ENCODE measurements around the gene RALGDS.

RALGDS gene

GRCh38 chr9:133117271-133118178 is 3.5 kb downstream of the RALGDS start:
- peak; percentile 8 for DNase-seq

GRCh38 chr9:133116346-133117231 is 4.5 kb downstream of the RALGDS start:
- no peak for DNase-seq

DNA sequence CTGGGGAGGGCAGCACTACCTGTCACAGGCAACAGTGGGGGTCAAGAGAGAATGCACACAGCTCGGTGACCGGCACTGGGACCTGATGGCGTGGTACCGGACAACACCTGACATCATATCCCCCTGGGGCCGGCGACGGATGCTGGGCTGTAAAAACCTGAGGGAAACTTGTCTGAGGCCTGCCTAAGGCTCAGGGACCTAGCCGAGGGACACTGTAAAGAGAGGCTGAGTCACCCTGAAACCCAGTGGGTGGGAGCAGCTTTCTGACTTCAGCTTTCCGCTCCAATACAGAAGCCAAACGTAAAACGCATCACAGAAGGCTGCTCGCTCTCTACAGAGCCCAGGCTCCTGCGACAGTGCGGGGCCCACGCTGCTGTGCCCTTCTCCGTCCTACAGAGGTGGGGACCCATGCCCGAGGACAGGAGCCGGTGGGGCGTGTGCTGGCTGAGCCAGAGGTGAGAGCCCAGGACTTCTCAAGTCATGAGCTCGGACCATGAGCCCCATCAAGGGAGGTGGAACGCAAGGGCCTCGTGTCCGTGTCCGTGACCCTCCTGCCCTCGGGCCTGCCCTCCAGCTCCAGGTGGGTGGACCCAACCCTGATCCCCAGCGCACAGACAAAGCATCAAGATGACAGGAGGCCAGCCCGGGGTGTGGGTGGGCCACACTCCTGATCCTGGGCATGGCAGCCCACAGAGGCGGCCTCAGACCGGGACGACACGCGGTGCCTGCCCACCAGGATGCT is 5.3 kb downstream of the RALGDS start:
- no peak for DNase-seq

GRCh38 chr9:133114886-133115603 is 6.0 kb downstream of the RALGDS start:
- DNase-seq = no peak

DNA sequence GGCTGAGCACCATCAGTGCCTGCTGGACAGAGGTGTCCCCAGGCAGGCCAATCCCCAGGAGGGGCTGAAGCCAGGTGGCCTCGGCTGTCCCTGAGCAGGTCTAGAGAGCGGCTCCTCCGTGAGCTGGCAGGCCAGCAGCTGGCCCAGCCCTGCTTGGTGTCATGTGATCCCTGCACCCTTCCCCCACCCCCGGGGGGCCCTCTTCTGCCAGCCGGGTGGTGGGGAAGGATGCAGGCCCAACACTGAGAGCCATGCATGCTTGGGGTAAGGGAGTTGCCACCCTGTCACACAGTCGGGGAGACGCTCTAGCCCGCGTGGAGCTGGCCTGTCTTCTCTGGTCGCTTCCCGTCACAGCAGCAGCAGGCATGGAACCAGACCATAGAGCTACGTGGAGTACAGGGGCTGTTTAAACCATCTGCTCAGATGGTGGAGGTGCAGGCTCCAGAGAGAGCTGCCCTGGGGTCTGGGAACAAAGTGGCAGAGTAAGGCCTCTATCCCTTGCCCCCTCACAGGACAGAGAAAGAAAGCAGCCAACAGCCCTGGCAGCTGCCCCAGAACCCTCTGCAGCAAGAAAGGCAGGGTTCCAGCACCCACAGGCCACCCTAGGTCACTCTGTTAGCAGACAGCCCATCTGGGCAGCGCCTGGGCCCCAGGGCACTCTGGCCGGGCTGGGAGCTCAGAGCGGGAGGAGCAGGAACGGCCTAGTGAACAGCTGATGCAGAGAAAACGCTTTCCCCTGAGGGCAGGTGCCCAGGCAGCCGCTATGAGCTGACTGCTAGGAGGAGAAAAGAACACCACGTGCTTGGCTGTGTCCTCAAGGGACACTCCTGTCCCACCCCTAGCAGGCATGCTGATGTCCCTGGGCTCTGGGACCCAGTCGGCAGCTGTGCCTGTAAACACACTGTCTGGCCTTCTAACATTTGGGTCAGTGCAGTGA is 6.8 kb downstream of the RALGDS start:
- DNase-seq = peak; percentile 27

GRCh38 chr9:133113163-133113948 is 7.7 kb downstream of the RALGDS start:
- no peak for DNase-seq

DNA sequence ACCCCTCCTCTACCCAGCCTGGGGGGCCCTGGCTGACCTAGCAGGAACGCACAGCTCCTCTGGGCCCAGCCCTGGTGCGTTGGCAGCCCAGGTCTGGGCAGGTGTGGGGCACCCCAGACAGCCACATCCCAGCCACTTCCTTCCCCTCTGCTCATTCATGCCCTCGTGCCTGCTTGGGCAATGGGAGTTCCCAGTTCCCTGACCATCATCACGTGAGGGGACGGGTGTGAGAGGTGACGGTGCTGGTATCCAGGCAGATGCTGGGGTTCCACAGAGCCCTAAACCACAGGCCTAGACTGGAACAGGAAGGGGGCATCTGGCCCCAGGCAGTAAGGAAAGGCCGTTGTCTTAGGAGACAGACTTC is 8.4 kb downstream of the RALGDS start:
- DNase-seq = no peak

DNA sequence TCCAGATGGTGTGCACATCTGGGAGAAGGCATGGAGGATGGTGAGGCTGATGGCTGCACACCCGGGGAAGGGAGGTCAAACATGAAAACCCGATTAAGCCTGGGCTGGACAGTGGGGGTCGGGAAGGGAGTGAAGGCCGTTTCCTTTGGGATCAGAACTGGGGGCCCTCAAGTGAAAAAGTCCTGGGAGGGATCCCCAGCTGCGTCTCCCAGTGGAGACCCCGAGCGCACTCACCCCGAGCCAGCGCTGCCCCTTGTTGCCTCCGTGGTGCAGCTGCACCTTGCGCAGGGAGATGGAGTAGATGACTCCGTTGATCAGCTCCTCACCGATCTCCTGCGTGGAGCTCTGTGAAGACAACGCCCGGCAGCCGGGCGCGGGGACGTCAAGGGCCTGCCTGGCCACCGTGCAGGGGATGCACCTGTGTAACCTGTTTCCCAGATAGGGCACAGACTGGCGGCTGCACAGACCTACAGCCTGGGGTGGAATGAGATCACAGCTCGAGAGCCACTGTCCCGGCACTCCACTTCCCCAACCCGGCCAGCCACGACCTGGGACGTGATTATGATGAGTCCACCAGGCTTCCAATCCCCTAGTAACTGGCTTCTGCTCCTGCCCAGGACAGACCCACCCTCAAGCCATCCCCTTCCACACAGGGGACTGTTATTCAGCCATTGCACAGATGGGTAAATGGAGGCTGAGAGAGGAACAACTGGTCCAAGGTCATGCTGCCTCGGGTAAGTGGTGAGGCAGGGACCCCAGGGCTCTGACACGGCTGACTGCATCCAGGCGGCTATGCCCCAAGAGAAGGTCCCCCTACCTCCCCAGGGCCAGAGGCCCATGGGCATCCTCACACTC is 9.0 kb downstream of the RALGDS start:
- no peak for DNase-seq

GRCh38 chr9:133109931-133110650 is 10.9 kb downstream of the RALGDS start:
- DNase-seq = no peak

GRCh38 chr9:133108794-133109641 is 12.0 kb downstream of the RALGDS start:
- no peak for DNase-seq

- no peak for DNase-seq
Measured at GRCh38 chr9:133107961-133108793, 12.9 kb downstream of the RALGDS start.

- DNase-seq = no peak
Measured at GRCh38 chr9:133107245-133107722, 13.8 kb downstream of the RALGDS start.

DNA sequence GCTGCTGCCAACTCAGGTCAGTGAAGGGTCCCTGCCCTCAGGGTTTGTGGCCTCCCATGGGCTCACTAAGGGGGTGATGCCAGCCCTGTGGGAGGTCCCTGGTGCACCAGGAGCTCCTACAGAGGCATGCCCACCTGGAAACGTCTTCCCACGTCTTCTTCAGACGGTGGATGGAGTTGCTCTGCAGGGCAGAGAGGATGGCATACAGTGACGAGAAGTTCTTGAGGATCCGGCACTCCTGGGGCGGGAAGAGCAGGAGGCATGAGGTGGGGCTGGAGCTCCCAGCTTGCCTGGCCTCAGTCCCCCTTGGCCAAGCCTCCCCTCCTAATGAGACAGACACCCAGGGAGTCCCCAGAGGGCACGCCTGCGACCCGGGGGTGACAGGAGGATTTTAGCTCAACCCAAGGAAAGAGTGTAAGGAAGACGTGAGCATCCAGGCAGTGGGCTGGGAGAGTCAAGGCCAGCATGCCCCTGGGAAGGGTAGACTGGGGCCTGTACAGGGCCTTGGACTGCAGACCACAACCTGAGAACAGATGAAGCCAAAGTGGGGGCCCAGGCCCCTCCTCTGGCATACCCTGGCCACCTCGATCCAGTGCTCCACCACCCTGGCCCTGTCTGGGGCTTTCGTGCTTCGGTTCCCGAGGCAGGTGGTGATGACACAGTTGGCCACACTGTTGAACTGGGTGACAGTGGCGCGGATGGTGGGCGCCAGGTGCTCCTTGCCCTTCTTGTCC is 14.4 kb downstream of the RALGDS start:
- DNase-seq = no peak

DNA sequence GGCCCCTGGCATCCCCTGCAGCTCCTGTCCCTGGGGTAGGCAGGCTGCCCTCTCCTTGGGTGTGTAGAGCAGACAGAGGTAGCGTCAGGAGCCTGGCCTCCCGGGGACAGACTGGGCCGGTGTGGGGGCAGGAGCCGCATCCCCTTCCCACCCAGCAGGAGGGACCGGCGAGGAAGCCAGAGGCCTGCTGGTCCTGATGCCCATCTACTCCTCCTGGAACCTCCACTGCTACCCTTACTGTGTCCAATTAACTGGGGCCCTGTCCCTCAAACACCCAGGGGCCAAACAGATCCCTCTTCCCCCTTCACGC is 15.6 kb downstream of the RALGDS start:
- DNase-seq = no peak

DNA sequence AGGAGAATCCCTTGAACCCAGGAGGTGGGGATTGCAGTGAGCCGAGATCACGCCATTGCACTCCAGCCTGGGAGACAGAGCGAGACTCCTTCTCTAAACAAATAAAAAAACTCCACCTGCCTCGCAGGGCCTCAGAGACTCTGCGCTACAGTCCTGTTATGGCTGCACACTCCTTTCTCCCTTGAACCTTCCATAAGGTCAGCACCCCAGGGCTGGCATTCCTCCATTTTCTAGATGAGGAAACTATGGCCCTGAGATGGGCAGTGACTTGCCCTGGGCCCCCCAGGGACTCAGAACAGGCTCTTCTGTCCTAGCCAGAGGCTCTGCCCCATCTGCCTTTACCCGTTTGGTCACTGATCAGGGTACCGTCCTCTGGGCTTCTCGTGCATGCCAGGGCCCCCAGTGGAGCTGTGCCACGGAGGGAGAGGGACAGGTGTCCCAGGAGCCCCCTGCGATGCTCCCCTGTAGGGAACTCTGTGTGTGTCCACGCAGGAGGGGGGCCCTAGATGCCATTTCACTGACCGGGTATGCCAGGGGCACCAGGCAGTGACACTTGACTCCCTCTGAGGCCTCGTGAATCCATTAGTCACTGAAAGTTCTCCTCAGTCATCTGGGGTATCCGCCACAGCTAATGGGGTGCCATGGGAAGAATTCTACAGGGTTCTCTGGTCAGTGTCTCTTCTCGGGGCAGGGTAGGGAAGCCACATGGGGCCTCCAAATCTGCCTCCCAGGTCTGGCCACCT is 16.2 kb downstream of the RALGDS start:
- DNase-seq = no peak

Data from NCI-H774 (cell line).